CD4-positive, alpha-beta T cell (primary cell): Measurements from ENCODE around the gene CLN3. TPM values are rescaled to one million over a fixed set of nuclear protein-coding genes. Genes with fewer than 3 reads are reported as not detected.

Experiments used
- ATAC-seq: fragments of 200-7000 bp; cut with Tn5 transposase; one replicate; pipeline ENCODE4 v1.10.0; 2022; ENCODE audit warnings: mild to moderate bottlenecking; ENCODE audit not compliant: poor library complexity
- CTCF ChIA-PET: fragments of 350-600 bp; sonication (Branson Sonifier 250); formaldehyde crosslinking; loops from one replicate; lab custom pipeline; 2021; ENCODE audit warnings: antibody characterized with exemption, inconsistent platforms; lab: Charles Lee
- POLR2A ChIA-PET: fragments of 350-600 bp; sonication (Branson Sonifier 250); formaldehyde crosslinking; loops from one replicate; lab custom pipeline; 2021; ENCODE audit warnings: antibody characterized with exemption, inconsistent platforms; lab: Charles Lee
- DNase-seq, 14 experiments: peaks; one replicate each; pipeline ENCODE4 v3.0.0-alpha.2; 2013 to 2020; ENCODE audit warnings: mixed read lengths in 2 of 14
- H3K27ac ChIP-seq, 2 donors: one replicate each; pipeline versions ENCODE4 v1.5.1 to v1.7.0; 2013; ENCODE audit warnings: low read length in 2 of 2, low read depth in 1 of 2, mild to moderate bottlenecking in 1 of 2
- H3K27me3 ChIP-seq, 2 experiments: 1 replicate in 1 of 2; 2 replicates in 1 of 2; pipeline versions ENCODE4 v1.6.1 to v1.7.0; 2013; ENCODE audit warnings: low read length in 2 of 2, control low read depth in 1 of 2, mild to moderate bottlenecking in 1 of 2, moderate library complexity in 1 of 2; ENCODE audit not compliant: insufficient read depth in 2 of 2, control insufficient read depth in 1 of 2
- H3K36me3 ChIP-seq: one replicate; pipeline ENCODE4 v1.6.1; 2013; ENCODE audit warnings: low read length, control low read depth; ENCODE audit not compliant: insufficient read depth
- H3K4me1 ChIP-seq: one replicate; pipeline ENCODE4 v1.6.1; 2013; ENCODE audit warnings: low read length, control low read depth; ENCODE audit not compliant: insufficient read depth
- H3K4me3 ChIP-seq: one replicate; pipeline ENCODE4 v1.5.1; 2013; ENCODE audit warnings: mild to moderate bottlenecking, low read length, moderate library complexity
- H3K9me3 ChIP-seq, 2 experiments: 1 replicate in 1 of 2; 2 replicates in 1 of 2; pipeline versions ENCODE4 v1.6.1 to v1.7.0; 2013; ENCODE audit warnings: low read length in 2 of 2, mild to moderate bottlenecking in 2 of 2, control low read depth in 1 of 2, moderate library complexity in 1 of 2; ENCODE audit not compliant: control insufficient read depth in 1 of 2, insufficient read depth in 1 of 2
- H3K27ac Mint-ChIP-seq: one replicate; pipeline ENCODE4 v1.8.0; 2020; ENCODE audit warnings: mixed read lengths
- H3K27me3 Mint-ChIP-seq: one replicate; pipeline ENCODE4 v1.8.0; 2021; ENCODE audit warnings: mixed read lengths
- H3K36me3 Mint-ChIP-seq: one replicate; pipeline ENCODE4 v1.8.0; 2021; ENCODE audit warnings: low read depth, mixed read lengths
- H3K4me1 Mint-ChIP-seq: one replicate; pipeline ENCODE4 v1.8.0; 2021; ENCODE audit warnings: low read depth, mixed read lengths
- H3K4me3 Mint-ChIP-seq: one replicate; pipeline ENCODE4 v1.8.0; 2020; ENCODE audit warnings: mild to moderate bottlenecking, mixed read lengths
- H3K9me3 Mint-ChIP-seq: one replicate; pipeline ENCODE4 v1.8.0; 2020; ENCODE audit warnings: mixed read lengths
- intact Hi-C, 2 experiments: fragments of 100-400 bp; cut with DNase I in 1 of 2; cut with micrococcal nuclease in 1 of 2; formaldehyde crosslinking; loops; one replicate each; pipeline versions ENCODE4 v1.15.1 to v1.9.0; 2023 to 2025; cut with DNase I, micrococcal nuclease
- total RNA-seq, 174 experiments: library from RNA in 2 of 174; stranded (reverse) in 2 of 174; gene quantifications; one replicate each; pipeline ENCODE4 v1.2.3 and lab custom pipeline; 2021 to 2026
- TF ChIP-seq, protein P1 (sequence below): fragments of 200-600 bp; IDR thresholded peaks from one replicate; pipeline ENCODE4 v1.8.0; 2022; ENCODE audit warnings: antibody characterized with exemption, mild to moderate bottlenecking

Gene CLN3
- total RNA-seq, 2 experiments from 2014 or later, result 42.7 to 46.3 TPM

- H3K4me1 Mint-ChIP-seq, result peaks cover 25% of the 10 kb centered on the region
- H3K27ac ChIP-seq, result no peak overlapping the region
- no peak overlapping the region for H3K4me3 Mint-ChIP-seq
- ChIA-PET POLR2A (interaction anchor here (2.6 kb wide), 1 partner anchor 35 kb away, joined by 6 read pairs; no protein-coding TSS in a partner anchor), CTCF (no interaction called here)
- H3K36me3 ChIP-seq, result peaks cover 15% of the 10 kb centered on the region
- peaks cover 30% of the 10 kb centered on the region for H3K4me1 ChIP-seq
- peaks cover 7% of the 10 kb centered on the region for H3K36me3 Mint-ChIP-seq
- peak overlapping the region; percentile 63 for H3K27ac Mint-ChIP-seq
- no peaks in the 10 kb centered on the region for H3K9me3 Mint-ChIP-seq
- no peaks in the 10 kb centered on the region for H3K27me3 ChIP-seq
- ATAC-seq (no peak), DNase-seq (no peak)
- TF ChIP-seq, protein P1, sequence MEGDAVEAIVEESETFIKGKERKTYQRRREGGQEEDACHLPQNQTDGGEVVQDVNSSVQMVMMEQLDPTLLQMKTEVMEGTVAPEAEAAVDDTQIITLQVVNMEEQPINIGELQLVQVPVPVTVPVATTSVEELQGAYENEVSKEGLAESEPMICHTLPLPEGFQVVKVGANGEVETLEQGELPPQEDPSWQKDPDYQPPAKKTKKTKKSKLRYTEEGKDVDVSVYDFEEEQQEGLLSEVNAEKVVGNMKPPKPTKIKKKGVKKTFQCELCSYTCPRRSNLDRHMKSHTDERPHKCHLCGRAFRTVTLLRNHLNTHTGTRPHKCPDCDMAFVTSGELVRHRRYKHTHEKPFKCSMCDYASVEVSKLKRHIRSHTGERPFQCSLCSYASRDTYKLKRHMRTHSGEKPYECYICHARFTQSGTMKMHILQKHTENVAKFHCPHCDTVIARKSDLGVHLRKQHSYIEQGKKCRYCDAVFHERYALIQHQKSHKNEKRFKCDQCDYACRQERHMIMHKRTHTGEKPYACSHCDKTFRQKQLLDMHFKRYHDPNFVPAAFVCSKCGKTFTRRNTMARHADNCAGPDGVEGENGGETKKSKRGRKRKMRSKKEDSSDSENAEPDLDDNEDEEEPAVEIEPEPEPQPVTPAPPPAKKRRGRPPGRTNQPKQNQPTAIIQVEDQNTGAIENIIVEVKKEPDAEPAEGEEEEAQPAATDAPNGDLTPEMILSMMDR, result no peak
- no peaks in the 10 kb centered on the region for H3K27me3 Mint-ChIP-seq
- no peak overlapping the region for H3K4me3 ChIP-seq
- intact Hi-C loops, result loop anchor here in 1 of 2 experiments (5.0 to 10.0 kb wide), 3 partner anchors 32 to 345 kb away; partner anchors contain the start of genes TUFM and XPO6
- H3K9me3 ChIP-seq, result peaks cover 0 to 6% of the 10 kb centered on the region in 2 experiments
Measured at GRCh38 chr16:28499854-28500253, 8.0 kb upstream of the CLN3 start.

- CTCF ChIA-PET, result no interaction called here
- H3K27ac ChIP-seq, result no peak overlapping the region
- POLR2A ChIA-PET, result interaction anchor here (2.6 kb wide), 1 partner anchor 36 kb away, joined by 6 read pairs; no protein-coding TSS in a partner anchor
- intact Hi-C loops, result loop anchor here in 1 of 2 experiments (5.0 to 10.0 kb wide), 3 partner anchors 33 to 346 kb away; partner anchors contain the start of genes TUFM and XPO6
- Mint-ChIP-seq H3K4me3 (no peak overlapping the region), H3K9me3 (no peaks in the 10 kb centered on the region), H3K27ac (peak overlapping the region; percentile 49), H3K27me3 (no peaks in the 10 kb centered on the region), H3K4me1 (peaks cover 35% of the 10 kb centered on the region), H3K36me3 (peaks cover 13% of the 10 kb centered on the region)
- peaks cover 15% of the 10 kb centered on the region for H3K36me3 ChIP-seq
- H3K4me1 ChIP-seq, result peaks cover 40% of the 10 kb centered on the region
- DNase-seq, result no peak
- no peak for ATAC-seq
- no peak overlapping the region for H3K4me3 ChIP-seq
- H3K27me3 ChIP-seq, result no peaks in the 10 kb centered on the region
- H3K9me3 ChIP-seq, result peaks cover 0 to 6% of the 10 kb centered on the region in 2 experiments
- TF ChIP-seq, protein P1, result no peak
Measured at GRCh38 chr16:28498666-28499381, 7.0 kb upstream of the CLN3 start.

DNA sequence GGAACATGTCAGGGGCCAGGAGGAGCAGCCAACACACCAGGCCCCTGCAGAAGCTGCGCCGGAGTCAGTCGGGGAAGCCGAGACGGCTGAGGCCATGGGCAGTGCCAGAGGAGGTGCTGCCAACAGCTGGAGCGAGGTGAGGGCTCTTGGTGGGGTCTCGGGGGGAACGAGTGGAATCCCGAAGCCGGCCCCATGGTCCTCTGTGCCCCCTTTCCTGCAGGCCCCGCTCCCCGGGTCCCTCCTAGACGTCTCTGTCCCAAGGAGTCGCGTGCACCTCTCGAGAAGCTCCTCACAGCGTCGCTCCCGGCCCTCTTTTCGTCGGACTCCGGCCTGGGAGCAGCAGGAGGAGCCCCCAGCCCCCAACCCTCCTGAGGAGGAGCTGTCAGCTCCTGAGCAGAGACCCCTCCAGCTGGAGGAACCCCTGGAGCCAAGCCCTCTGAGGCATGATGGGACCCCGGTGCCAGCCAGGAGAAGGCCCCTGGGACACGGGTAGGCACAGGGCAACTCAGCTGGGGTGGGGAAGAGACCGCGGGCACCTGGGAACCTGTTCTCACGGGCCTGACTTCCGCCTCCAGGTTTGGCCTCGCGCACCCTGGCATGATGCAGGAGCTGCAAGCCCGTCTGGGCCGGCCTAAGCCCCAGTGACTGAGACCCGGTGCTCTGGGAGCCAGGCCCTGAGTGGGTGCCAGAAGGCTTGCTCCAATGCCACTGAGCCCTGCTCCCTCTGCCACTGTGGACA is 6.2 kb upstream of the CLN3 start:
- Histone ChIP-seq H3K27me3 (no peaks in the 10 kb centered on the region), H3K4me3 (no peak overlapping the region), H3K4me1 (peaks cover 48% of the 10 kb centered on the region), H3K36me3 (peaks cover 15% of the 10 kb centered on the region), H3K9me3 (peaks cover 0 to 6% of the 10 kb centered on the region in 2 experiments), H3K27ac (no peak overlapping the region)
- H3K36me3 Mint-ChIP-seq, result peaks cover 14% of the 10 kb centered on the region
- intact Hi-C loops, result loop anchor here in 1 of 2 experiments (5.0 to 10.0 kb wide), 3 partner anchors 34 to 347 kb away; partner anchors contain the start of genes TUFM and XPO6
- CTCF ChIA-PET, result no interaction called here
- ATAC-seq (no peak), DNase-seq (no peak)
- peaks cover 43% of the 10 kb centered on the region for H3K4me1 Mint-ChIP-seq
- H3K4me3 Mint-ChIP-seq, result no peak overlapping the region
- no peaks in the 10 kb centered on the region for H3K27me3 Mint-ChIP-seq
- H3K27ac Mint-ChIP-seq, result peak overlapping the region; percentile 99
- H3K9me3 Mint-ChIP-seq, result no peaks in the 10 kb centered on the region
- POLR2A ChIA-PET, result no interaction called here
- TF ChIP-seq, protein P1, result no peak
